ENCODE data around the gene RSRC1.
A peak's percentile ranks its signal among the peaks of the same experiment; 100 is the strongest.

The RSRC1 gene

DNA sequence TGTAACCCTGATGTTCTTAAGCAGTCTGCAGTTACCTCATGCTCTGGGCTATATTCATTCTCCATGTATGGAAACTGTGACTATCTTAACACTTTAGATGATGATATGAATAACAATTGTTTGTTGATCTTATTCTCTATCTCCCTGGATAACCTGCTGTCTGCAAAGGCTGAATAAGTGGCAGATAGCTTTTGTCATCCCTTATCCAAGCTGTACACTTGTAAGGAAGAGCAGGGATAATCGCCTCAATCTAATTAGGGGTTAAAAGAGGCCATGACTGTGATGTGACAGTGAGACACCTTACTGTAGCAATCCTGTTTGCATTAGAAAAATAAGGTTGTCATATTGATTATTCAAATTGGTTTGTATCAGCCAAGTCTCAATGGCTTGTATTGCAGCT lies 123.9 kb downstream of the RSRC1 start:
- TF ChIP-seq JUND (IDR thresholded peaks at IDR 0.05; ENCODE audit: low read depth): no peak
- in situ Hi-C loops (cut with HindIII; ENCODE audit: low pct_unique_long_range_greater_than_20kb, low sequenced_read_pairs): no loop called here
- no peak for DNase-seq (ENCODE audit: low read depth in 1 of 2, low spot score in 1 of 2)

DNA sequence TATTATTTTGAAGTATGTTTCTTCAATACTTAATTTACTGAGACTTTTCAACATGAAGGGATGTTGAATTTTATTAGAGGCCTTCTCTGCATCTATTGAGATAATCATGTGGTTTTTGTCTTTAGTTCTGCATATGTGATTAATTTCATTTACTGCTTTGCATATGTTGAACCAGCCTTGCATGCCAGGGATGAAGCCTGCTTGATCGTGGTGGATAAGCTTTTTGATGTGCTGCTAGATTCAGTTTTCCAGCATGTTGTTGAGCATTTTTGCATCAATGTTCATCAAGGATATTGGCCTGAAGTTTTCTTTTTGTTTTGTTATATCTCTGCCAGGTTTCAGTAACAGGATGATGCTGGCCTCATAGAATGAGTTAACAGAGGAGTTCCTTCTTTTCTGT lies 134.4 kb downstream of the RSRC1 start:
- TF ChIP-seq JUND (IDR thresholded peaks at IDR 0.05; ENCODE audit: low read depth): no peak
- in situ Hi-C loops (cut with HindIII; ENCODE audit: low pct_unique_long_range_greater_than_20kb, low sequenced_read_pairs): no loop called here
- DNase-seq (ENCODE audit: low read depth in 1 of 2, low spot score in 1 of 2): no peak

DNA sequence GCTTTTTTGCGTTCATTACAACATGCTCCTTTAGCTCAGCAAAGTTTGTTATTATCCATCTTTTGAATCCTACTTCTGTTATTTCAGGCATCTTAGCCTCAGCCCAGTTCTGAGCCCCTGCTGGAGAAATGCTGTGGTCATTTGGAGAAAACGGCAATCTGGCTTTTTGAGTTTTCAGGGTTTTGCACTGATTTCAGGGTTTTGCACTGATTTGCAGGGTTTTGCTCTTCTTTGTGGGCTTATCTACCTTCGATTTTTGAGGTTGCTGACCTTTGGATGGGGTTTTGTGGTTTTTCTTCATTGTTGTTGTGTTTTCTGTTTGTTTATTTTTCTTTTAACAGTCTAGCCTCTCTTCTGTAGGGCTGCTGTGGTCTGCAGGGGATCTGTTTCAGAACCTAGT lies 137.4 kb downstream of the RSRC1 start:
- TF ChIP-seq JUND (IDR thresholded peaks at IDR 0.05; ENCODE audit: low read depth): no peak
- in situ Hi-C loops (cut with HindIII; ENCODE audit: low pct_unique_long_range_greater_than_20kb, low sequenced_read_pairs): no loop called here
- no peak for DNase-seq (ENCODE audit: low read depth in 1 of 2, low spot score in 1 of 2)

DNA sequence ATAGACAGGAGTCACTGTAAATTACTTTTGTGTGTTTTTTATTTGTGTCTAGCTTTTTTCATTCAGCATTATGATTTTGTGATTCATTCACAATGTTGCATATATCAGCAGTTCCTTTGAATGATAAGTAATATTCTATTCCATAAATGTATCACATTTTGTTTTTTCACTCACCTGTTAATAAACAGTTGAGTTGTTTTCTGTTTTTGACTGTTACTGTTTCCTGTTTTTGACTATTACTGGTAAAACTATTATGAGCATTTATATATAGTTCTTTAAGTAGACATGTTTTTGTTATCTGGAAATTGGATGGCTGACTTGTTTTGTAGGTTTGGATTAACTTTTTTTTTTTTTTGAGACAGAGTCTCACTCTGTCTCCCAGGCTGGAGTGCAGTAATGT lies 138.4 kb downstream of the RSRC1 start:
- no peak for DNase-seq (ENCODE audit: low read depth in 1 of 2, low spot score in 1 of 2)
- no peak for TF ChIP-seq JUND (IDR thresholded peaks at IDR 0.05; ENCODE audit: low read depth)
- in situ Hi-C loops (cut with HindIII; ENCODE audit: low pct_unique_long_range_greater_than_20kb, low sequenced_read_pairs): no loop called here

DNA sequence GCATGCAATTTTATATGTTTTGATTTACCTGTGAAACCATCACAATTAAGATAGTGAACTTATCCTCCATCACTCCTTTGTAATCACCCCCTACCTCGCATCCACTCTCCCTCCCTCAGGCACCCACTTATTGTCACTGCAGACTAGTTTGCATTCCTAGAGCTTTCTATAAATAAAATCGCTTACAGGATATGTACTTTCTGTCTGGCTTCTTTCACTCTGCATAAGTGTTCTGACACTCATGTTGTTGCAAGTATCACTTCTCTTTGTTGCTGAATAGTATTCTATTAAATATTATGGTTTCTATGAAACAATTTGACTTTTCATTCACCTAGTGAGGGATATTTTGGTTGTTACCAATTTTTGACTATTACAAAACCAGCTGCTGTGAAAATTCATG lies 139.3 kb downstream of the RSRC1 start:
- no peak for DNase-seq (ENCODE audit: low read depth in 1 of 2, low spot score in 1 of 2)
- TF ChIP-seq JUND (IDR thresholded peaks at IDR 0.05; ENCODE audit: low read depth): no peak
- in situ Hi-C loops (cut with HindIII; ENCODE audit: low pct_unique_long_range_greater_than_20kb, low sequenced_read_pairs): no loop called here

DNA sequence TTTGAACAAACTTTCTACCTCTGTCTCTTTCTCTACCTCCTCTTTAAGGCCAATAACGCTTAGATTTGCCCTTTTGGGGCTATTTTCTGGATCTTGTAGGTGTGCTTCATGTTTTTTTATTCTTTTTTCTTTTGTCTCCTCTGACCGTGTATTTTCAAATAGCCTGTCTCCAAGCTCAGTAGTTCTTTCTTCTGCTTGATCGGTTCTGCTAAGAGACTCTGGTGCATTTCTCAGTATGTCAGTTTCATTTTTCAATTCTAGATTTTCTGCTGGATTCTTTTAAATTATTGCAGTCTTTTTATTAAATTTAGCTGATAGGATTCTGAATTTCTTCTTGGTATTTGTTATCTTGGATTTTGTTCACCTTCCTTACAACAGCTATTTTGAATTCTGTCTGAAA lies 148.7 kb downstream of the RSRC1 start:
- no peak for TF ChIP-seq JUND (IDR thresholded peaks at IDR 0.05; ENCODE audit: low read depth)
- in situ Hi-C loops (cut with HindIII; ENCODE audit: low pct_unique_long_range_greater_than_20kb, low sequenced_read_pairs): no loop called here
- no peak for DNase-seq (ENCODE audit: low read depth in 1 of 2, low spot score in 1 of 2)

DNA sequence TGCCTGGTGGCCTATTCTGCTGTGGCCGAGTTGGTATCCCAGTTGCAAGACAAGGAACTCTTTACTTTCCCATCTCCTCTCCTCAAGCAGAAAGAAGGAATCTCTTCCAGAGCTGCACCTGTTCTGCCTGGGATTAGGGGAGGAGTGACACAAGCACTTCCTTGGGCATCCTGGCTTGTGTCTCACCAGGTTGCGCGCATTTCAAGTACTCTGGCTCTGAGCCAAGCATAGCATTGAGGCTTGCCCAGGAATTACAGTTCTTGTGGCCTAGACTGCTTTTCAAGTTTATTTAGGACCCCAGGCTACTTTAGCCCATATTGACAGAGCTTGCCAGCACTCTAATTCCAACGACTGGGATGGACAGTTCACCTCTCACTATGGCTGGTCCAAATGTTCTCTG lies 150.5 kb downstream of the RSRC1 start:
- TF ChIP-seq JUND (IDR thresholded peaks at IDR 0.05; ENCODE audit: low read depth): no peak
- in situ Hi-C loops (cut with HindIII; ENCODE audit: low pct_unique_long_range_greater_than_20kb, low sequenced_read_pairs): no loop called here
- peak in 1 of 2 experiments; percentile 33 for DNase-seq (ENCODE audit: low read depth in 1 of 2, low spot score in 1 of 2)

DNA sequence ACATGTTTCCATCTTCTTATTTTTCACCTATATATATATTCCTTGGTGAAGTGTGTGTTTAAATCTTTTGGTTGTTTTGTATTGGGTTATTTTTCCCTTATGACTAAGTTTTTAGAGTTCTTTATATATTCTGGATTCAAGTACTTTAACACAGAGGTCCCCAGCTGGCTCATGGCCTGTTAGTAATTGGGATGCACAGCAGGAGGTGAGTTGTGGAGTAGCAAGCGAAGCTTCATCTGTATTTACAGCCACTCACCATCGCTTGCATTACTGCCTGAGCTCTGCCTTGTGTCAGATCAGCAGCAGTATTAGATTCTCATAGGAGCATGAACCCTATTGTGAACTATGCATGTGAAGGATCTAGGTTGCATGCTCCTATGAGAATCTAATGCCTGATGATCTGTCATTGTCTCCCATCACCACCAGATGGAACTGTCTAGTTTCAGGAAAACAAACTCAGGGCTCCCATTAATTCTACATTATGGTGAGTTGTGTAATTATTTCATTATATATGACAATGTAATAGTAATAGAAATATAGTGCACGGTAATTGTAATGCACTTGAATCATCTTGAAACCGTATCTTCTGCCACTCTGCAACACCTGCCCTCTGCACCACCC lies 151.6 kb downstream of the RSRC1 start:
- in situ Hi-C loops (cut with HindIII; ENCODE audit: low pct_unique_long_range_greater_than_20kb, low sequenced_read_pairs): no loop called here
- no peak for TF ChIP-seq JUND (IDR thresholded peaks at IDR 0.05; ENCODE audit: low read depth)
- DNase-seq (ENCODE audit: low read depth in 1 of 2, low spot score in 1 of 2): peak in 1 of 2 experiments; percentile 44

DNA sequence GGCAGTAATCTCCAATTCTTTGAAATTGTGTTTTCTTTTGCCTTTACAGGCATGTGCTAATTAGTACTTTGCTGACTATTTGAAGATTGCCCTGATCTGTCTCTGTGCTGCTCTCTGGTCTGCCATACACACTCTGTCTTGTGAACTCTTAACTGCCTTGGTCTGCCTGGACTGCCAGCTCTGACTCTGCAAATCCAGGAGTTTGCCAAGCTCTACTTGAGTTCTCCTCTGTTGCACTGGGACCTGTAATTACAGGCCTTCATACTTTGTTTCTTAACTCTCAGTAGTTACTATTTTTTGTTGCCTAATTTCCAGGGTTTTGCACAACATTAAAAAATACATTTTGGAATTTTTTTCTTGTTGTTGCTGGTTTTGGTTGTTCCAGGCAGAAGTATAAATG lies 155.0 kb downstream of the RSRC1 start:
- in situ Hi-C loops (cut with HindIII; ENCODE audit: low pct_unique_long_range_greater_than_20kb, low sequenced_read_pairs): no loop called here
- no peak for TF ChIP-seq JUND (IDR thresholded peaks at IDR 0.05; ENCODE audit: low read depth)
- peak in 1 of 2 experiments; percentile 29 for DNase-seq (ENCODE audit: low read depth in 1 of 2, low spot score in 1 of 2)

DNA sequence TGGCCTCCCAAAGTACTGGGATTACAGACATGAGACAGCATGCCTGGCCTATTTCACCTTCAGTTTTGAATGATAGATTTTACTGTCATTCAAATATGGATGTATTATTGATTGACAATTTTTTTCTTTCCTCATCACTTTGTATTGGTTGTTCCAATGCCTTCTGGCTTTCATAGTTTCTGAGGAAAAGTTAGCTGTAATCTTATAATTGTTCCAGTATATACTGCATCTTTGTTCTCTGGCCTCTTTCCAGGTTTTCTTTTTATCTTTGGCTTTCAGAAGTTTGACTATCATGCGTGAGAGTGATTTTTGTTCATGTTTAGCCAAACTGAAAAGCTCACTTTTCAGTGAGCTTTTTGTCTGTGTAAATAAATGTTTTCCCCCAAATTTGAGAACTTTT lies 157.1 kb downstream of the RSRC1 start:
- in situ Hi-C loops (cut with HindIII; ENCODE audit: low pct_unique_long_range_greater_than_20kb, low sequenced_read_pairs): no loop called here
- peak in 1 of 2 experiments; percentile 10 for DNase-seq (ENCODE audit: low read depth in 1 of 2, low spot score in 1 of 2)
- TF ChIP-seq JUND (IDR thresholded peaks at IDR 0.05; ENCODE audit: low read depth): no peak

DNA sequence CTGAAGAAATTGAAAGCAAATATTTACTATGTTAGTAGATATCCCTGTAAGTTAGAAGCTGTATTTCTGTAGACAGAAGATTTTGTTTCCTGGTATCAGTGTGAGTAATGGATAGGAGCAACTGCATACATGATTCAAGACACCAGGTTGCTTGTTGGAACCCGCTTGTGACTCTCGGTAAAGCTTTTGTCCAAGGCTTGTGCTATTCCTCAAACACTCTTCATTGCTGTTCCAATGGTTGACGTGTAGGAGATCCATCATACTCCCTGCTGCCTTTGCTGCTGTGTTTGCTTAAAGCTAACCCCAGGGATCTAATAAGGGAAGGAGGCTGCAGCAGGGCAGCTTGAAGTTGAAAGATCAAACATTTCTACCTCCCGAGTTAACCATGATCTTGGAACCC lies 160.1 kb downstream of the RSRC1 start:
- in situ Hi-C loops (cut with HindIII; ENCODE audit: low pct_unique_long_range_greater_than_20kb, low sequenced_read_pairs): no loop called here
- no peak for TF ChIP-seq JUND (IDR thresholded peaks at IDR 0.05; ENCODE audit: low read depth)

DNA sequence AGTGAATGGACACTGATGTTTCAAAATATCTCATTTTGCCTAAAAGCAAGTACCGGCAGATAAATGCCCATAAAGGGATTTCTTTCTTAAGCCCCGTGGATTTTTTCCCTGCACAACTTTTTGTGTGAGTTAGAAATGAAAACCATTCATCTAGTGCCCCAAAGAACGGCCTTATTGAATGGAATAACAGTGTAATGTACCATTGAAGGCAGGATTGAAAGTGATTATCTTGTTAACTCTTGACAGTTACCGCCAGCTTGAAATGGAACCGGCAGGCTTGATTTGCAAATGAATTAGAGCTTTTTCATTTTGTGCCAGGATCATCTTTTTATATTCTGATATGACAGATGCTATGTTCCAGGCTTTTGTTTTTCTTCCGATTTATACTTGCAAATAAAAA lies 162.2 kb downstream of the RSRC1 start:
- no peak for DNase-seq (ENCODE audit: low read depth in 1 of 2, low spot score in 1 of 2)
- in situ Hi-C loops (cut with HindIII; ENCODE audit: low pct_unique_long_range_greater_than_20kb, low sequenced_read_pairs): no loop called here
- no peak for TF ChIP-seq JUND (IDR thresholded peaks at IDR 0.05; ENCODE audit: low read depth)

More for the DNA sequence above, 160.1 kb downstream of the RSRC1 start:
- DNase-seq (ENCODE audit: low read depth in 1 of 2, low spot score in 1 of 2): no peak

DNA sequence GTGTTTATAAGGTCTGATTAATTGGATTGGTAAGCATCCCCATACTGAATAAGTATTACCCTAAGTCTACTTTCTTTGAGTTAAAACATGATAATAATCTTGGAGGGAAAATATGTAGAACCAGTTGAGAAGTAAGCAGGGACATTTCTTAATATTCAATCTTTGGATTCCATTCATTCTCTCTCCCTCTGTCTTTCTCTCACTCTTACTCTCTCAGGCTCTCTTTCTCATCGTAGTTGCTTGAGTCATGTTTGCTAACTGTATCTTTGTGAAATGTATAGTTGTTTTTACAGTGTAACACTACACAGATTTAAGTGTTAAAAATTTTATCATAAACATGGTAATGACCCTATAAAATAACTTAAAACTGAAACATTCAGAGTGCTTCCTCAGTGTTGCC lies 163.8 kb downstream of the RSRC1 start:
- no peak for TF ChIP-seq JUND (IDR thresholded peaks at IDR 0.05; ENCODE audit: low read depth)
- in situ Hi-C loops (cut with HindIII; ENCODE audit: low pct_unique_long_range_greater_than_20kb, low sequenced_read_pairs): no loop called here
- DNase-seq (ENCODE audit: low read depth in 1 of 2, low spot score in 1 of 2): no peak

DNA sequence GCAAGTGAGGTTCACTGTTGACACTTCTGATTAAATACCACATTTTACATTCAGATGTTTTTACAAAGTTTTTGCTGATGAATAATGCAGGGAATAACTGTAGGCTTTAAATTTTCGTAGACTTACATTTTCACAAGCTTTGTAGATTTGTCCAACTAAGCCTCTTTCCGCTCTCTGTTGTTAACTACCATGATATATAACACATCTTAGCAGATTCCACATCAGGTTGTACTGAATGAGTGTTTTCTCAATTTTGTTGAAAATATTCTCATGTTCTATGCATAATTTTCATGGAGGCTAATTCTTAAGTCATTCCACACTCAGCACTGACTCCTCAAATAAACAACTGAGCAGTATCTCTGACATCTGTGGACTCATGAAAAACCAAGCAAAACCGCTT lies 168.3 kb downstream of the RSRC1 start:
- no peak for DNase-seq (ENCODE audit: low read depth in 1 of 2, low spot score in 1 of 2)
- TF ChIP-seq JUND (IDR thresholded peaks at IDR 0.05; ENCODE audit: low read depth): no peak
- in situ Hi-C loops (cut with HindIII; ENCODE audit: low pct_unique_long_range_greater_than_20kb, low sequenced_read_pairs): no loop called here
